ENCODE measurements around the gene ABHD11. TPM values are rescaled to one million over a fixed set of nuclear protein-coding genes. Genes with fewer than 3 reads are reported as not detected.

Gene ABHD11
- total and polyA plus RNA-seq, 2 experiments from 2014 or later, result 18.7 to 24.6 TPM

DNA sequence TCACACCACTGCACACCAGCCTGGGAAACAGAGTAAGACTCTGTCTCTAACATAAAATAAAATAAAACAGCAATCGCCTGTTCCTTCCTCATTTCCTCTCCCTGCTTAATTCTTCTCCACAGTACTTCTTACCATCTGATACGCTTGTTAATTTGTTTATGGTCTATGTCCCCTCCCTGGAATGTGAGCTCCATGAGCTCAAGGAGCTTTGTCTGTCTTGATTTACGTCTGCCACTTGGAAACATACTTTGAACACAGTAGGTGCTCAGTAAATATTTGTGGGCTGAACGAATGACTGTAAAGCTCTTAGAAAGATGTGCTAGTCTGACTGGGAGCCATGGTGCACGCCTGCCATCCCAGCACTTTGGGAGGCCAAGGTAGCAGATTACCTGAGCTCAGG lies 10.1 kb downstream of the ABHD11 start (continued):
- TF ChIP-seq, protein P1, sequence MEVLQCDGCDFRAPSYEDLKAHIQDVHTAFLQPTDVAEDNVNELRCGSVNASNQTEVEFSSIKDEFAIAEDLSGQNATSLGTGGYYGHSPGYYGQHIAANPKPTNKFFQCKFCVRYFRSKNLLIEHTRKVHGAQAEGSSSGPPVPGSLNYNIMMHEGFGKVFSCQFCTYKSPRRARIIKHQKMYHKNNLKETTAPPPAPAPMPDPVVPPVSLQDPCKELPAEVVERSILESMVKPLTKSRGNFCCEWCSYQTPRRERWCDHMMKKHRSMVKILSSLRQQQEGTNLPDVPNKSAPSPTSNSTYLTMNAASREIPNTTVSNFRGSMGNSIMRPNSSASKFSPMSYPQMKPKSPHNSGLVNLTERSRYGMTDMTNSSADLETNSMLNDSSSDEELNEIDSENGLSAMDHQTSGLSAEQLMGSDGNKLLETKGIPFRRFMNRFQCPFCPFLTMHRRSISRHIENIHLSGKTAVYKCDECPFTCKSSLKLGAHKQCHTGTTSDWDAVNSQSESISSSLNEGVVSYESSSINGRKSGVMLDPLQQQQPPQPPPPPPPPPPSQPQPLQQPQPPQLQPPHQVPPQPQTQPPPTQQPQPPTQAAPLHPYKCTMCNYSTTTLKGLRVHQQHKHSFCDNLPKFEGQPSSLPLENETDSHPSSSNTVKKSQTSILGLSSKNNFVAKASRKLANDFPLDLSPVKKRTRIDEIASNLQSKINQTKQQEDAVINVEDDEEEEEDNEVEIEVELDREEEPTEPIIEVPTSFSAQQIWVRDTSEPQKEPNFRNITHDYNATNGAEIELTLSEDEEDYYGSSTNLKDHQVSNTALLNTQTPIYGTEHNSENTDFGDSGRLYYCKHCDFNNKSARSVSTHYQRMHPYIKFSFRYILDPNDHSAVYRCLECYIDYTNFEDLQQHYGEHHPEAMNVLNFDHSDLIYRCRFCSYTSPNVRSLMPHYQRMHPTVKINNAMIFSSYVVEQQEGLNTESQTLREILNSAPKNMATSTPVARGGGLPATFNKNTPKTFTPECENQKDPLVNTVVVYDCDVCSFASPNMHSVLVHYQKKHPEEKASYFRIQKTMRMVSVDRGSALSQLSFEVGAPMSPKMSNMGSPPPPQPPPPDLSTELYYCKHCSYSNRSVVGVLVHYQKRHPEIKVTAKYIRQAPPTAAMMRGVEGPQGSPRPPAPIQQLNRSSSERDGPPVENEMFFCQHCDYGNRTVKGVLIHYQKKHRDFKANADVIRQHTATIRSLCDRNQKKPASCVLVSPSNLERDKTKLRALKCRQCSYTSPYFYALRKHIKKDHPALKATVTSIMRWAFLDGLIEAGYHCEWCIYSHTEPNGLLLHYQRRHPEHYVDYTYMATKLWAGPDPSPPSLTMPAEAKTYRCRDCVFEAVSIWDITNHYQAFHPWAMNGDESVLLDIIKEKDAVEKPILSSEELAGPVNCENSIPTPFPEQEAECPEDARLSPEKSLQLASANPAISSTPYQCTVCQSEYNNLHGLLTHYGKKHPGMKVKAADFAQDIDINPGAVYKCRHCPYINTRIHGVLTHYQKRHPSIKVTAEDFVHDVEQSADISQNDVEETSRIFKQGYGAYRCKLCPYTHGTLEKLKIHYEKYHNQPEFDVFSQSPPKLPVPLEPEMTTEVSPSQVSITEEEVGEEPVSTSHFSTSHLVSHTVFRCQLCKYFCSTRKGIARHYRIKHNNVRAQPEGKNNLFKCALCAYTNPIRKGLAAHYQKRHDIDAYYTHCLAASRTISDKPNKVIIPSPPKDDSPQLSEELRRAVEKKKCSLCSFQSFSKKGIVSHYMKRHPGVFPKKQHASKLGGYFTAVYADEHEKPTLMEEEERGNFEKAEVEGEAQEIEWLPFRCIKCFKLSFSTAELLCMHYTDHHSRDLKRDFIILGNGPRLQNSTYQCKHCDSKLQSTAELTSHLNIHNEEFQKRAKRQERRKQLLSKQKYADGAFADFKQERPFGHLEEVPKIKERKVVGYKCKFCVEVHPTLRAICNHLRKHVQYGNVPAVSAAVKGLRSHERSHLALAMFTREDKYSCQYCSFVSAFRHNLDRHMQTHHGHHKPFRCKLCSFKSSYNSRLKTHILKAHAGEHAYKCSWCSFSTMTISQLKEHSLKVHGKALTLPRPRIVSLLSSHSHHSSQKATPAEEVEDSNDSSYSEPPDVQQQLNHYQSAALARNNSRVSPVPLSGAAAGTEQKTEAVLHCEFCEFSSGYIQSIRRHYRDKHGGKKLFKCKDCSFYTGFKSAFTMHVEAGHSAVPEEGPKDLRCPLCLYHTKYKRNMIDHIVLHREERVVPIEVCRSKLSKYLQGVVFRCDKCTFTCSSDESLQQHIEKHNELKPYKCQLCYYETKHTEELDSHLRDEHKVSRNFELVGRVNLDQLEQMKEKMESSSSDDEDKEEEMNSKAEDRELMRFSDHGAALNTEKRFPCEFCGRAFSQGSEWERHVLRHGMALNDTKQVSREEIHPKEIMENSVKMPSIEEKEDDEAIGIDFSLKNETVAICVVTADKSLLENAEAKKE (CRISPR knock-in tag; IDR thresholded peaks at IDR 0.05), result no peak
- TF ChIP-seq, protein P2, sequence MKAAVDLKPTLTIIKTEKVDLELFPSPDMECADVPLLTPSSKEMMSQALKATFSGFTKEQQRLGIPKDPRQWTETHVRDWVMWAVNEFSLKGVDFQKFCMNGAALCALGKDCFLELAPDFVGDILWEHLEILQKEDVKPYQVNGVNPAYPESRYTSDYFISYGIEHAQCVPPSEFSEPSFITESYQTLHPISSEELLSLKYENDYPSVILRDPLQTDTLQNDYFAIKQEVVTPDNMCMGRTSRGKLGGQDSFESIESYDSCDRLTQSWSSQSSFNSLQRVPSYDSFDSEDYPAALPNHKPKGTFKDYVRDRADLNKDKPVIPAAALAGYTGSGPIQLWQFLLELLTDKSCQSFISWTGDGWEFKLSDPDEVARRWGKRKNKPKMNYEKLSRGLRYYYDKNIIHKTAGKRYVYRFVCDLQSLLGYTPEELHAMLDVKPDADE (IDR thresholded peaks at IDR 0.05), result no peak
- TF ChIP-seq JUNB (IDR thresholded peaks at IDR 0.05; ENCODE audit: unreplicated experiment), result no peak
- TF ChIP-seq STAT1 (IDR thresholded peaks at IDR 0.05; ENCODE audit: unreplicated experiment), result no peak

DNA sequence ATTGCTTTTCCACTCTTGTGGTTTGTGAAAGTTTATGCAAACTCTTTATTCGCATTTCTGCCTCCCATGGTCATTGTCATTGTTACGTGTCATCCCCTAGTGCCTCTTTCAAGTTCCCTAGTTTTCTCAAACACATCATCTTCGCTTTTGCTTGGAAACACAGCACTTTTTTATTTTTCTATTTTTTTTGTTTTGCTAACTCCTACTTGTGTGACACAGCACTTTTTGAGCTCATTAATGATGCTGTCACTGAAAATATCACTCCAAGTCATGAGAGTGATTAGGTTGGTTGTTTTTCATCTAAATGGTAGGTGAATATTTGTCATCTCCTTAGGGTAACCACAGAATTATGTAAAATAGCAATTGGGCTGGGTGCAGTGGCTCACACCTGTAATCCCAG lies 10.7 kb downstream of the ABHD11 start:
- Histone ChIP-seq H3K4me3 (no peak overlapping the region), H3K79me2 (replicated peaks; ENCODE audit: insufficient read depth) (no peaks in the 10 kb centered on the region), H3K27me3 (ENCODE audit: insufficient read depth) (no peaks in the 10 kb centered on the region), H3K27ac (ENCODE audit: low read depth) (no peak overlapping the region), H3K4me1 (ENCODE audit: insufficient read depth) (0 out of 2 replicates have a peak, but pooled peaks cover 7% of the 10 kb centered on the region), H3K4me2 (no peak overlapping the region), H4K20me1 (replicated peaks; ENCODE audit: insufficient read depth) (no peaks in the 10 kb centered on the region), H3K36me3 (ENCODE audit: insufficient read depth) (no peaks in the 10 kb centered on the region), H3F3A (replicated peaks; ENCODE audit: low read depth) (0 out of 2 replicates have a peak, but pooled peaks cover 2% of the 10 kb centered on the region), H2AFZ (no peak overlapping the region), H3K9me2 (ENCODE audit: insufficient read depth) (no peaks in the 10 kb centered on the region)
- TF ChIP-seq, protein P3, sequence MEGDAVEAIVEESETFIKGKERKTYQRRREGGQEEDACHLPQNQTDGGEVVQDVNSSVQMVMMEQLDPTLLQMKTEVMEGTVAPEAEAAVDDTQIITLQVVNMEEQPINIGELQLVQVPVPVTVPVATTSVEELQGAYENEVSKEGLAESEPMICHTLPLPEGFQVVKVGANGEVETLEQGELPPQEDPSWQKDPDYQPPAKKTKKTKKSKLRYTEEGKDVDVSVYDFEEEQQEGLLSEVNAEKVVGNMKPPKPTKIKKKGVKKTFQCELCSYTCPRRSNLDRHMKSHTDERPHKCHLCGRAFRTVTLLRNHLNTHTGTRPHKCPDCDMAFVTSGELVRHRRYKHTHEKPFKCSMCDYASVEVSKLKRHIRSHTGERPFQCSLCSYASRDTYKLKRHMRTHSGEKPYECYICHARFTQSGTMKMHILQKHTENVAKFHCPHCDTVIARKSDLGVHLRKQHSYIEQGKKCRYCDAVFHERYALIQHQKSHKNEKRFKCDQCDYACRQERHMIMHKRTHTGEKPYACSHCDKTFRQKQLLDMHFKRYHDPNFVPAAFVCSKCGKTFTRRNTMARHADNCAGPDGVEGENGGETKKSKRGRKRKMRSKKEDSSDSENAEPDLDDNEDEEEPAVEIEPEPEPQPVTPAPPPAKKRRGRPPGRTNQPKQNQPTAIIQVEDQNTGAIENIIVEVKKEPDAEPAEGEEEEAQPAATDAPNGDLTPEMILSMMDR (conservative IDR thresholded peaks at IDR 0.05; ENCODE audit: low read depth in 2 of 2), result no peak
- ATAC-seq (no peak), DNase-seq (ENCODE audit: low spot score) (no peak)
- H3K27me3 Mint-ChIP-seq (ENCODE audit: insufficient read depth, low read depth, poor library complexity), result peaks cover 3% of the 10 kb centered on the region
- no peaks in the 10 kb centered on the region for H3K9me3 Mint-ChIP-seq
- no peak overlapping the region for H3K4me3 Mint-ChIP-seq
- H3K4me1 Mint-ChIP-seq, result peaks cover 12% of the 10 kb centered on the region
- H3K27ac Mint-ChIP-seq, result no peak overlapping the region
- no peaks in the 10 kb centered on the region for H3K36me3 Mint-ChIP-seq (ENCODE audit: low read depth)

Measured in GM23338 (cell line).